Measurements from ENCODE around the gene TUBB4A.
A peak's percentile ranks its signal among the peaks of the same experiment; 100 is the strongest.

DNA sequence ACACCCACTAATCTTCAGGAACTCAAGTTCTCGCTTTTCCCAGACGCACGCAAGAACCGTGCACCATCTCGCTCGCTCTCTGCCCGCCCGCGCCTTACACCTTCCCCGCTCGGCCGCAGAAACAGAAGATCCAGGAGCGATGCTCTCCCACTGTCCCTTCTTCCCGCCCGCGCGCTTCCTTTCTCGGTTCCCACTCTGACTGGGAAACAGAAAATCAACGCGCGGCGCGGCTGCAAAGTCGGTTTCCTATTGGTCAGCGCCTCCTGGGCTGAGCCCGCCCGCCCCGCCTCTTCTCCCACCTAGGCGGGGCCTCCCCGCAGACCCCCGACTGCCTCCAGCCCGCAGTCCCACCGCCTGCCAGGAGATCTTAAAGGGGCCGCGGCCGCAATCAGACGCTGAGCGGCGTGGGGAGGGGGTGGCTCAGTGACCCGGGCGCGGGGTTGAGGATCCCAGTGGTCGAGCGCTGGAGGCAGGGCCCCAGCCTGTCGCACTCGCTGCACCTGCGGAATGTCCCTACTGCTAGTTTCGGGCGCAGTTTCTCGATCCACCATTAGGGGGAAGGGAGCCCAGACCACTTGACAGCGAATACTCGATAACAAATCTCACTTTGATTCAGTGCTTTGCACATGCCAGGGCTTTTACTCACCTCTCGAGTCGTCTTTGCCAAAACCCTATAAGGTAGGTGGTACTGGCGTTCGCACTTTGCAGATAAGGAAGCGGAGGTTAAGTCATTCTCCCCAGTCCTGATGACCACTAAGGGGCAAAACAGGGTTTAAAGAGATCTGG lies 41.8 kb downstream of the TUBB4A start:
- TF ChIP-seq, protein P1, sequence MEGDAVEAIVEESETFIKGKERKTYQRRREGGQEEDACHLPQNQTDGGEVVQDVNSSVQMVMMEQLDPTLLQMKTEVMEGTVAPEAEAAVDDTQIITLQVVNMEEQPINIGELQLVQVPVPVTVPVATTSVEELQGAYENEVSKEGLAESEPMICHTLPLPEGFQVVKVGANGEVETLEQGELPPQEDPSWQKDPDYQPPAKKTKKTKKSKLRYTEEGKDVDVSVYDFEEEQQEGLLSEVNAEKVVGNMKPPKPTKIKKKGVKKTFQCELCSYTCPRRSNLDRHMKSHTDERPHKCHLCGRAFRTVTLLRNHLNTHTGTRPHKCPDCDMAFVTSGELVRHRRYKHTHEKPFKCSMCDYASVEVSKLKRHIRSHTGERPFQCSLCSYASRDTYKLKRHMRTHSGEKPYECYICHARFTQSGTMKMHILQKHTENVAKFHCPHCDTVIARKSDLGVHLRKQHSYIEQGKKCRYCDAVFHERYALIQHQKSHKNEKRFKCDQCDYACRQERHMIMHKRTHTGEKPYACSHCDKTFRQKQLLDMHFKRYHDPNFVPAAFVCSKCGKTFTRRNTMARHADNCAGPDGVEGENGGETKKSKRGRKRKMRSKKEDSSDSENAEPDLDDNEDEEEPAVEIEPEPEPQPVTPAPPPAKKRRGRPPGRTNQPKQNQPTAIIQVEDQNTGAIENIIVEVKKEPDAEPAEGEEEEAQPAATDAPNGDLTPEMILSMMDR (conservative IDR thresholded peaks at IDR 0.05; ENCODE audit: low read length) = peak; percentile 85
- no peak for TF ChIP-seq EZH2phosphoT487 (IDR thresholded peaks at IDR 0.05; ENCODE audit: borderline replicate concordance, low read depth, low read length)
